HepG2 (cell line): ENCODE results near the gene GPATCH8. TPM values are rescaled to one million over a fixed set of nuclear protein-coding genes. Genes with fewer than 3 reads are reported as not detected.

ENCODE experiments used
- ATAC-seq: fragments of 200-7000 bp; cut with Tn5 transposase; 3 replicates; pipeline ENCODE4 v1.9.1; 2020; ENCODE audit warnings: mild to moderate bottlenecking, moderate library complexity
- BruUV-seq: library from RNA; stranded (reverse); fragments of 400-500 nt; replicated peaks from 2 replicates; lab custom pipeline; 2021; lab: Mats Ljungman, UMichigan
- CTCF ChIA-PET: fragments of 300-600 bp; formaldehyde crosslinking; extraction: SDS; loops from one replicate; lab custom pipeline; 2021; ENCODE audit warnings: low total read pairs, inconsistent platforms, low intra/inter-chr PET ratio; lab: Yijun Ruan, JAX
- POLR2A ChIA-PET: fragments of 350-600 bp; sonication (Branson Sonifier 250); formaldehyde crosslinking; loops from one replicate; lab custom pipeline; 2020; ENCODE audit warnings: antibody characterized with exemption, inconsistent platforms; lab: Yijun Ruan, JAX
- DNase-seq: peaks from one replicate; pipeline ENCODE4 v3.0.0-alpha.2; 2015; ENCODE audit warnings: low spot score
- FAIRE-seq: peaks from 3 replicates; lab custom pipeline; 2011; peaks lifted over from hg19 to GRCh38; lab: Jason Lieb, UNC
- H2AFZ ChIP-seq: one replicate; pipeline ENCODE4 v1.6.1; 2011; ENCODE audit warnings: low read length, inconsistent platforms
- H3K27ac ChIP-seq: fragments of 300-600 bp; 3 replicates; pipeline ENCODE4 v1.8.0; 2011; ENCODE audit warnings: mixed run types, mild to moderate bottlenecking, mixed read lengths, low read length, inconsistent platforms; ENCODE audit not compliant: insufficient read depth; ENCODE audit errors: extremely low read length
- H3K27me3 ChIP-seq, 2 experiments: fragments of 200-600 bp in 1 of 2; 2 replicates in 1 of 2; 3 replicates in 1 of 2; pipeline versions ENCODE4 v1.6.0 to v1.8.0; 2011; ENCODE audit warnings: low read length in 2 of 2, mild to moderate bottlenecking in 2 of 2, moderate library complexity in 2 of 2, inconsistent platforms in 1 of 2; ENCODE audit not compliant: insufficient read depth in 2 of 2, control insufficient read depth in 1 of 2
- H3K36me3 ChIP-seq, 2 experiments: fragments of 200-600 bp in 1 of 2; replicated peaks in 1 of 2; 2 replicates in 1 of 2; 3 replicates in 1 of 2; pipeline versions ENCODE4 v1.5.1 to v1.8.0; 2011; ENCODE audit warnings: low read length in 2 of 2, inconsistent platforms in 1 of 2; ENCODE audit not compliant: insufficient read depth in 2 of 2, control insufficient read depth in 1 of 2
- H3K4me1 ChIP-seq: 2 replicates; pipeline ENCODE4 v1.5.1; 2012; ENCODE audit warnings: low read length, inconsistent platforms; ENCODE audit not compliant: insufficient read depth
- H3K4me2 ChIP-seq: 2 replicates; pipeline ENCODE4 v1.6.0; 2011; ENCODE audit warnings: low read depth, low read length, inconsistent platforms
- H3K4me3 ChIP-seq, 3 experiments: fragments of 200-600 bp in 1 of 3; sonication (generic), shearing (Covaris generic) in 1 of 3; replicated peaks in 1 of 3; 2 replicates each; pipeline ENCODE4 v1.5.1; 2011 to 2016; ENCODE audit warnings: low read length in 3 of 3, inconsistent platforms in 2 of 3, low read depth in 2 of 3, mild to moderate bottlenecking in 2 of 3, control low read depth in 1 of 3, mixed read lengths in 1 of 3; ENCODE audit not compliant: insufficient read depth in 1 of 3
- H3K79me2 ChIP-seq: one replicate; pipeline ENCODE4 v1.6.1; 2011; ENCODE audit warnings: low read length, inconsistent platforms; ENCODE audit not compliant: insufficient read depth
- H3K9ac ChIP-seq: 2 replicates; pipeline ENCODE4 v1.6.0; 2011; ENCODE audit warnings: mild to moderate bottlenecking, low read depth, low read length, inconsistent platforms; ENCODE audit not compliant: insufficient read depth
- H3K9me3 ChIP-seq: 2 replicates; pipeline ENCODE4 v1.5.1; 2012; ENCODE audit warnings: mild to moderate bottlenecking, low read length
- H4K20me1 ChIP-seq: 2 replicates; pipeline ENCODE4 v1.6.0; 2011; ENCODE audit warnings: inconsistent platforms, mild to moderate bottlenecking, low read length, moderate library complexity; ENCODE audit not compliant: insufficient read depth
- NFIB ChIP-seq: sonication (generic); formaldehyde crosslinking; IDR thresholded peaks from 2 replicates; pipeline ENCODE4 v1.9.0; 2021; ENCODE audit warnings: missing genetic modification reagents, mild to moderate bottlenecking, borderline replicate concordance
- PATZ1 ChIP-seq: sonication (generic); formaldehyde crosslinking; IDR thresholded peaks from 2 replicates; pipeline ENCODE4 v1.4.0; 2020; ENCODE audit warnings: missing genetic modification reagents
- PAXIP1 ChIP-seq: sonication (generic); formaldehyde crosslinking; conservative IDR thresholded peaks from 2 replicates; pipeline ENCODE4 v1.4.0; 2020; ENCODE audit warnings: mild to moderate bottlenecking, missing genetic modification reagents, moderate library complexity
- PHF21A ChIP-seq: sonication (generic); formaldehyde crosslinking; IDR thresholded peaks from 2 replicates; pipeline ENCODE4 v1.5.0; 2020; ENCODE audit warnings: mild to moderate bottlenecking, missing genetic modification reagents
- RXRB ChIP-seq: IDR thresholded peaks from 2 replicates; pipeline ENCODE4 v1.6.1; 2016; ENCODE audit warnings: borderline replicate concordance, missing genetic modification reagents, missing compliant biosample characterization
- TEAD3 ChIP-seq: optimal IDR thresholded peaks from 2 replicates; pipeline ENCODE3; 2016; ENCODE audit warnings: borderline replicate concordance
- ZNF362 ChIP-seq: sonication (generic); formaldehyde crosslinking; IDR thresholded peaks from 2 replicates; pipeline ENCODE4 v1.4.0; 2020; ENCODE audit warnings: missing genetic modification reagents, mild to moderate bottlenecking, borderline replicate concordance
- ZNF616 ChIP-seq: sonication (generic); formaldehyde crosslinking; IDR thresholded peaks from 2 replicates; pipeline ENCODE4 v1.5.0; 2020; ENCODE audit warnings: low read depth, mild to moderate bottlenecking, missing genetic modification reagents
- WGBS: methylation state at CpG from one replicate; pipeline ENCODE4 v1.1.6; 2017; ENCODE audit warnings: low lambda C conversion rate; 5-methylcytosine and 5-hydroxymethylcytosine counted together
- in situ Hi-C: cut with HindIII; loops from 2 replicates; pipeline ENCODE4 v1.10.0; 2017; ENCODE audit warnings: low pct_unique_long_range_greater_than_20kb; ENCODE audit not compliant: extremely low pct_ligation_motif_present
- intact Hi-C: fragments of 100-400 bp; cut with micrococcal nuclease; formaldehyde crosslinking; loops from one replicate; pipeline ENCODE4 v1.10.0; 2022; ENCODE audit not compliant: unreplicated experiment
- polyA plus RNA-seq, 8 experiments: library from polyadenylated mRNA; depleted of rRNA in 3 of 8; stranded (reverse) in 7 of 8; unstranded in 1 of 8; fragments of >200 nt; fragmentation: Illumina TruSeq in 4 of 8; extraction: Trizol in 4 of 8; gene quantifications; 2 replicates each; pipeline versions ENCODE4 v1.2.1 to v1.2.3, GENCODE V29; 2011 to 2016; ENCODE audit warnings: low read depth in 4 of 8, missing spikeins in 1 of 8, mixed read lengths in 1 of 8; ENCODE audit not compliant: insufficient read depth in 1 of 8
- total RNA-seq, 5 experiments: library from RNA; depleted of rRNA; stranded (reverse); fragments of >200 nt; fragmentation: Illumina TruSeq; extraction: Trizol; gene quantifications; 2 replicates each; pipeline ENCODE4 v1.2.3, GENCODE V29; 2016; ENCODE audit warnings: low read depth in 1 of 5

The GPATCH8 gene
- total and polyA plus RNA-seq, 2 of the 13 experiments (the other 11 are each of a cell fraction or from before 2014, with no cell fraction given): 20.7 to 21.5 TPM

GRCh38 chr17:44543213-44543904 is 40.2 kb upstream of the GPATCH8 start:
- H2AFZ ChIP-seq: no peak overlapping the region
- H3K27me3 ChIP-seq: peaks cover 1 to 7% of the 10 kb centered on the region in 2 experiments; a peak in 2 of 5 replicates
- no peak overlapping the region for H3K9ac ChIP-seq
- no peaks in the 10 kb centered on the region for H3K9me3 ChIP-seq
- WGBS: 2% methylated on average over 5 of the region's 5 CpGs
- intact Hi-C loops (no loop called here), in situ Hi-C loops (loop anchor here (5.0 kb wide), 1 partner anchor 89 kb away; no protein-coding TSS in a partner anchor)
- H3K79me2 ChIP-seq: no peaks in the 10 kb centered on the region
- no peaks in the 10 kb centered on the region for H3K36me3 ChIP-seq
- peaks cover 26% of the 10 kb centered on the region for H3K4me1 ChIP-seq
- DNase-seq (peak; percentile 64), ATAC-seq (peak; percentile 67), FAIRE-seq (no peak)
- no peak for TF ChIP-seq NFIB (CRISPR knock-in tag)
- TF ChIP-seq ZNF616 (CRISPR knock-in tag): no peak
- peak; percentile 26; the same call in 1 of the 2 replicates for TF ChIP-seq PHF21A (CRISPR knock-in tag)
- TF ChIP-seq PATZ1: peak; percentile 32; the same call in 1 of the 2 replicates
- no peak for TF ChIP-seq RXRB
- 0 out of 2 replicates have a peak, but pooled peaks have one; percentile 43 for TF ChIP-seq PAXIP1 (CRISPR knock-in tag)
- no peak for TF ChIP-seq ZNF362 (CRISPR knock-in tag)
- TF ChIP-seq TEAD3 (CRISPR knock-in tag): peak; percentile 92
- BruUV-seq: no TSS peak
- H4K20me1 ChIP-seq: no peaks in the 10 kb centered on the region
- CTCF ChIA-PET: interaction anchor here (1.0 kb wide), 1 partner anchor 10 kb away, joined by 3 read pairs; no protein-coding TSS in a partner anchor
- H3K4me2 ChIP-seq: peak overlapping the region; percentile 32; the same call in 1 of the 2 replicates
- H3K27ac ChIP-seq: no peak overlapping the region
- H3K4me3 ChIP-seq: no peak overlapping the region
- POLR2A ChIA-PET: interaction anchor here (0.7 to 1.0 kb wide), 2 partner anchors 9 to 14 kb away, joined by 4 read pairs; partner anchors contain the start of gene FZD2
